ENCODE data around the gene ERC1. TPM values are rescaled to one million over a fixed set of nuclear protein-coding genes. Genes with fewer than 3 reads are reported as not detected.

Gene ERC1
- total RNA-seq, 2 experiments from 2014 or later: 40.1 to 49.6 TPM

GRCh38 chr12:1174659-1175058, 183.6 kb downstream of the ERC1 start:
- Histone ChIP-seq H3K4me3 (ENCODE audit: low read length) (no peak overlapping the region), H3K4me1 (ENCODE audit: insufficient read depth, low read length) (no peaks in the 10 kb centered on the region), H3K27me3 (ENCODE audit: control insufficient read depth in 1 of 2, insufficient read depth in 2 of 2, low read length in 2 of 2) (no peaks in the 10 kb centered on the region), H3K9me3 (ENCODE audit: control insufficient read depth in 1 of 2, insufficient read depth in 1 of 2, low read length in 2 of 2) (no peaks in the 10 kb centered on the region), H3K27ac (ENCODE audit: low read depth in 1 of 2, low read length in 2 of 2) (no peak overlapping the region), H3K36me3 (ENCODE audit: insufficient read depth, low read length) (no peaks in the 10 kb centered on the region)
- H3K4me1 Mint-ChIP-seq (ENCODE audit: low read depth): no peaks in the 10 kb centered on the region
- peaks cover 25% of the 10 kb centered on the region for H3K36me3 Mint-ChIP-seq (ENCODE audit: low read depth)
- POLR2A ChIA-PET: no interaction called here
- ATAC-seq (ENCODE audit: poor library complexity) (no peak), DNase-seq (no peak)
- H3K27me3 Mint-ChIP-seq: no peaks in the 10 kb centered on the region
- no peak overlapping the region for H3K27ac Mint-ChIP-seq
- H3K9me3 Mint-ChIP-seq: no peaks in the 10 kb centered on the region
- CTCF ChIA-PET: no interaction called here
- TF ChIP-seq, protein P1, sequence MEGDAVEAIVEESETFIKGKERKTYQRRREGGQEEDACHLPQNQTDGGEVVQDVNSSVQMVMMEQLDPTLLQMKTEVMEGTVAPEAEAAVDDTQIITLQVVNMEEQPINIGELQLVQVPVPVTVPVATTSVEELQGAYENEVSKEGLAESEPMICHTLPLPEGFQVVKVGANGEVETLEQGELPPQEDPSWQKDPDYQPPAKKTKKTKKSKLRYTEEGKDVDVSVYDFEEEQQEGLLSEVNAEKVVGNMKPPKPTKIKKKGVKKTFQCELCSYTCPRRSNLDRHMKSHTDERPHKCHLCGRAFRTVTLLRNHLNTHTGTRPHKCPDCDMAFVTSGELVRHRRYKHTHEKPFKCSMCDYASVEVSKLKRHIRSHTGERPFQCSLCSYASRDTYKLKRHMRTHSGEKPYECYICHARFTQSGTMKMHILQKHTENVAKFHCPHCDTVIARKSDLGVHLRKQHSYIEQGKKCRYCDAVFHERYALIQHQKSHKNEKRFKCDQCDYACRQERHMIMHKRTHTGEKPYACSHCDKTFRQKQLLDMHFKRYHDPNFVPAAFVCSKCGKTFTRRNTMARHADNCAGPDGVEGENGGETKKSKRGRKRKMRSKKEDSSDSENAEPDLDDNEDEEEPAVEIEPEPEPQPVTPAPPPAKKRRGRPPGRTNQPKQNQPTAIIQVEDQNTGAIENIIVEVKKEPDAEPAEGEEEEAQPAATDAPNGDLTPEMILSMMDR (IDR thresholded peaks at IDR 0.05): no peak
- intact Hi-C loops (cut with DNase I, micrococcal nuclease): no loop called here
- H3K4me3 Mint-ChIP-seq: no peak overlapping the region

- ATAC-seq (ENCODE audit: poor library complexity) (no peak), DNase-seq (no peak)
- intact Hi-C loops (cut with DNase I, micrococcal nuclease): no loop called here
- H3K27me3 ChIP-seq (ENCODE audit: control insufficient read depth in 1 of 2, insufficient read depth in 2 of 2, low read length in 2 of 2): no peaks in the 10 kb centered on the region
- no peaks in the 10 kb centered on the region for H3K27me3 Mint-ChIP-seq
- H3K27ac Mint-ChIP-seq: no peak overlapping the region
- peaks cover 38% of the 10 kb centered on the region for H3K36me3 Mint-ChIP-seq (ENCODE audit: low read depth)
- no peak overlapping the region for H3K4me3 ChIP-seq (ENCODE audit: low read length)
- TF ChIP-seq, protein P1 (IDR thresholded peaks at IDR 0.05): no peak
- H3K36me3 ChIP-seq (ENCODE audit: insufficient read depth, low read length): peaks cover 4% of the 10 kb centered on the region
- no peaks in the 10 kb centered on the region for H3K9me3 Mint-ChIP-seq
- H3K4me1 ChIP-seq (ENCODE audit: insufficient read depth, low read length): no peaks in the 10 kb centered on the region
- POLR2A ChIA-PET: no interaction called here
- CTCF ChIA-PET: no interaction called here
- H3K4me3 Mint-ChIP-seq: no peak overlapping the region
- H3K4me1 Mint-ChIP-seq (ENCODE audit: low read depth): no peaks in the 10 kb centered on the region
- no peaks in the 10 kb centered on the region for H3K9me3 ChIP-seq (ENCODE audit: control insufficient read depth in 1 of 2, insufficient read depth in 1 of 2, low read length in 2 of 2)
- no peak overlapping the region for H3K27ac ChIP-seq (ENCODE audit: low read depth in 1 of 2, low read length in 2 of 2)
Observed at GRCh38 chr12:1176191-1176590, 185.2 kb downstream of the ERC1 start.

GRCh38 chr12:1179128-1179527, 188.1 kb downstream of the ERC1 start:
- H3K27ac Mint-ChIP-seq: no peak overlapping the region
- Histone ChIP-seq H3K27me3 (ENCODE audit: control insufficient read depth in 1 of 2, insufficient read depth in 2 of 2, low read length in 2 of 2) (no peaks in the 10 kb centered on the region), H3K4me1 (ENCODE audit: insufficient read depth, low read length) (no peaks in the 10 kb centered on the region), H3K36me3 (ENCODE audit: insufficient read depth, low read length) (peaks cover 8% of the 10 kb centered on the region), H3K27ac (ENCODE audit: low read depth in 1 of 2, low read length in 2 of 2) (no peak overlapping the region), H3K9me3 (ENCODE audit: control insufficient read depth in 1 of 2, insufficient read depth in 1 of 2, low read length in 2 of 2) (no peaks in the 10 kb centered on the region), H3K4me3 (ENCODE audit: low read length) (no peak overlapping the region)
- H3K27me3 Mint-ChIP-seq: no peaks in the 10 kb centered on the region
- no peak for DNase-seq
- POLR2A ChIA-PET: interaction anchor here (0.8 kb wide), 1 partner anchor 562 kb away, joined by 4 read pairs; no protein-coding TSS in a partner anchor
- peaks cover 62% of the 10 kb centered on the region for H3K36me3 Mint-ChIP-seq (ENCODE audit: low read depth)
- ATAC-seq (ENCODE audit: poor library complexity): no peak
- no peaks in the 10 kb centered on the region for H3K9me3 Mint-ChIP-seq
- CTCF ChIA-PET: interaction anchor here (0.7 to 1.6 kb wide), 3 partner anchors 43 to 67 kb away, joined by 4 to 7 read pairs (median 4); no protein-coding TSS in a partner anchor
- TF ChIP-seq, protein P1 (IDR thresholded peaks at IDR 0.05): no peak
- no peak overlapping the region for H3K4me3 Mint-ChIP-seq
- intact Hi-C loops (cut with DNase I, micrococcal nuclease): no loop called here
- no peaks in the 10 kb centered on the region for H3K4me1 Mint-ChIP-seq (ENCODE audit: low read depth)
